ENCODE results near the gene GPC3.

Gene GPC3

GRCh38 chrX:133985164-133985966, at the start of gene GPC3:
Gene GPC3, minus strand, starts transcription at chrX:133985594.
- TF ChIP-seq, protein P1, sequence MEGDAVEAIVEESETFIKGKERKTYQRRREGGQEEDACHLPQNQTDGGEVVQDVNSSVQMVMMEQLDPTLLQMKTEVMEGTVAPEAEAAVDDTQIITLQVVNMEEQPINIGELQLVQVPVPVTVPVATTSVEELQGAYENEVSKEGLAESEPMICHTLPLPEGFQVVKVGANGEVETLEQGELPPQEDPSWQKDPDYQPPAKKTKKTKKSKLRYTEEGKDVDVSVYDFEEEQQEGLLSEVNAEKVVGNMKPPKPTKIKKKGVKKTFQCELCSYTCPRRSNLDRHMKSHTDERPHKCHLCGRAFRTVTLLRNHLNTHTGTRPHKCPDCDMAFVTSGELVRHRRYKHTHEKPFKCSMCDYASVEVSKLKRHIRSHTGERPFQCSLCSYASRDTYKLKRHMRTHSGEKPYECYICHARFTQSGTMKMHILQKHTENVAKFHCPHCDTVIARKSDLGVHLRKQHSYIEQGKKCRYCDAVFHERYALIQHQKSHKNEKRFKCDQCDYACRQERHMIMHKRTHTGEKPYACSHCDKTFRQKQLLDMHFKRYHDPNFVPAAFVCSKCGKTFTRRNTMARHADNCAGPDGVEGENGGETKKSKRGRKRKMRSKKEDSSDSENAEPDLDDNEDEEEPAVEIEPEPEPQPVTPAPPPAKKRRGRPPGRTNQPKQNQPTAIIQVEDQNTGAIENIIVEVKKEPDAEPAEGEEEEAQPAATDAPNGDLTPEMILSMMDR (IDR thresholded peaks at IDR 0.05; ENCODE audit: low read depth, low read length) = no peak
- peak; percentile 10 for DNase-seq (ENCODE audit: low read depth, low spot score)
- no peak within 1 kb of the TSS for H3K4me3 ChIP-seq (ENCODE audit: low read depth, low read length)
- in situ Hi-C loops (cut with HindIII; ENCODE audit: low sequenced_read_pairs) = no loop called here

DNA sequence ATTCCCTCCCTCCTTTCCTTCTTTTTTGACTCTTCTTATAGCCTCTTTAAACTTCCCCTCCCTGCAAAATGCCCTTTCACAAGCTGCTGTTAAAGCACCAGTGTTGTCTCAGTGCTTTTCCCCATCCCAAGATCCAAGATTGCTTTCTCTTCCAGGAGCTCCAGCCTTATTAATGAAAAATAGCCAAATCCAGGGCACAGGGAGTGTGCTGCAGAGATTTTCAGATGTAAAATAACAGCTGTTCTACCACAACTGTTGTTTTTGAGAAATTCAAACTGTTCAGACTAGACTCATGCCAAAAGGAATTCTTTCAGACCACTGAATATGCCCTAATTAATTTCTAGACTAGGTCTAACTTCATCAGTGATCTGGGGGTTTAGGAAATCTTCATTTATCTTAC, 47.0 kb upstream of the GPC3 start:
- DNase-seq (ENCODE audit: low read depth, low spot score) = no peak
- TF ChIP-seq, protein P1 (IDR thresholded peaks at IDR 0.05; ENCODE audit: low read depth, low read length) = no peak
- in situ Hi-C loops (cut with HindIII; ENCODE audit: low sequenced_read_pairs) = no loop called here
- H3K4me3 ChIP-seq (ENCODE audit: low read depth, low read length) = no peak overlapping the region

DNA sequence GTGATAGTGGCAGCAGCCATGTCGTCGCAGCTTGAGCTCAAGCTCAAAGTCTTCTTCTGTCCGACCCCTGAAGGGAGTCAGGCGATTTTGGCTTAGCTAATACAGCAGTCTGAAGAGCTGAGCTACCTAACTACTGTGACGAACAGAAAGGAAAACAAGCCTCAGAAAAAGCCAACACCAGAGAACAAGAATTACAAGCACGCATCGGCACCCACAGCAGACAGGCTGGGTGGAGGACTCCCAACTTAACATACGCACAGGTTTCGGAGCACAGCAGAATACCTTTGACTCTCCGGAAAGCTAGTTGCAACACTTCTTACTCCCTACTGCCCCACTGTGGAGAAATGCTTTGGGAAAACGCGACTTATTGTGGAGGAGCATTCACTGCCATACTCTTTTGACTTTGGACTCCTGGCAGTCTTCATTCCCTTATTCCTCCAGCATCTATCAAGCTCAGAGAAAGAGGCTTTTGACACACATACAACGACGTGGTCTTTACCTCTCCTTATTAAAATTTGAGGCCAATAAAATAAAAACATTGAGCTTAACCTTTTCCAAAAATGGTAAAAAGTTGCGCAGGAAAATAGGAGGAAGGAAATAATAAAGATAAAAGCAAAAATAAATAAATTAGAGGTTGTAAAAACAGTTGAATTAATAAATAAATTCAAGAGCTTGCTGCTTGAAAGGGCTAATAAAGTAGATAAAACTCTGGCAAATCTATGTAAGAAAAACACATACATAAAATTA, 41.3 kb upstream of the GPC3 start:
- TF ChIP-seq, protein P1 (IDR thresholded peaks at IDR 0.05; ENCODE audit: low read depth, low read length) = peak; percentile 45
- in situ Hi-C loops (cut with HindIII; ENCODE audit: low sequenced_read_pairs) = no loop called here
- H3K4me3 ChIP-seq (ENCODE audit: low read depth, low read length) = no peak overlapping the region
- peak; percentile 18 for DNase-seq (ENCODE audit: low read depth, low spot score)

DNA sequence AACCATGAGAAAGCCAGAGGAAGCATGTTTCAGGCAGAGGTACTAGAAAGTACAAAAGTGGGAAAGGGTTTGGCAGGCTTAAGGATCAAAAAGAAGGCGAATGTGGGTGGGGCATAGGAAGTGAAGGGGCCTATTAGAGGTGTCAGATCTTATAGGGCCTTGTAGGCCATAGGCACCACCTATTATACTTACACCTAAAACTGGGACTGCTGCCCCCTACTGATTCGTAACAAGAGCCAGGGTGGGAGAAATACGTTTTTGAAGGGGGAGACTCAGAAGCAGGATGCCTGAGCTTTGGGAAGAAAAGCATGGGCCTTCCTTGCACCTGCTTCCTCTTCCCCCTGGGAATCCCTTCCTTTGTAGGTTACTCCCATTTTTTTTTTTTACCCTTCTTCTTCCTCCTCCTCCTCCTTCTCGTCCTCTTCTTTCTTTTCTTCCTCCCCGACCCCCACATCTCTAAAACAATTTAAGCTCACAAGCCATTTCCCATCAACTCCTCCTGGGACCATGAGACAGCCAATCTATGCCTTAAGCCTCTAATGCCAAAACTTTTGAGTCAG, 40.7 kb upstream of the GPC3 start:
- in situ Hi-C loops (cut with HindIII; ENCODE audit: low sequenced_read_pairs) = no loop called here
- TF ChIP-seq, protein P1 (IDR thresholded peaks at IDR 0.05; ENCODE audit: low read depth, low read length) = no peak
- H3K4me3 ChIP-seq (ENCODE audit: low read depth, low read length) = no peak overlapping the region

DNA sequence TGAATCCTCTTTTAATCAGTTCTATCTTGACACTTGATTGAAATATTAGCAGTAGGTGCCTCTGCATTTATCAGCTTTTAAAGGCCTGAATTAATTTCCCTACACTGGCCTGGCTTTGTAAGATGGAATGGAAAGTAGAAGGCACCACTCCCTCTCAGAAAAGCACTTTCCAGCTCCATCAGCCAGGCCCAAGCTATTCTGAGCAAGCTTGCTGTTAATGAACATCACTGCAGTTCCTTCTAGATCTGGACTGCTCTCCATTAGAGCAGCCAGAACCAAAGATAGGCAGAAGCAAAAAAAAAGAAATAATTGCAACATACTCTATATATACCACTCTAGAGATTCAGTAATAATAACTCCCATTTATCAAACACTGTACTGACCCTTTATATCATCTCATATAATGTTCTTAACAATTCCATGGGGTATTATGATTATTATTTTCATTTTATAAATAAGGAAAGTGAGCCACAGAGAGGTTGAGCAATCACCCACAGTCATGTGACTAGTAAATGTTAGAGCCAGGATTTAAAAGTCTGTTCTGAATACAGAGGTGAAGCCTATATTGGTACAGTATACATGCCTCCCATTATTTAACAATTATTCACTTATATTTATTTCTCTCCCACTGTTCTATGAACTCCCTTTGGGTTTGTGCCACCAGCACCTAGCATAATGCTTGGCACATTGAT, 39.4 kb upstream of the GPC3 start:
- H3K4me3 ChIP-seq (ENCODE audit: low read depth, low read length) = no peak overlapping the region
- TF ChIP-seq, protein P1 (IDR thresholded peaks at IDR 0.05; ENCODE audit: low read depth, low read length) = no peak
- no peak for DNase-seq (ENCODE audit: low read depth, low spot score)
- in situ Hi-C loops (cut with HindIII; ENCODE audit: low sequenced_read_pairs) = no loop called here

More for the DNA sequence above, 40.7 kb upstream of the GPC3 start:
- no peak for DNase-seq (ENCODE audit: low read depth, low spot score)

DNA sequence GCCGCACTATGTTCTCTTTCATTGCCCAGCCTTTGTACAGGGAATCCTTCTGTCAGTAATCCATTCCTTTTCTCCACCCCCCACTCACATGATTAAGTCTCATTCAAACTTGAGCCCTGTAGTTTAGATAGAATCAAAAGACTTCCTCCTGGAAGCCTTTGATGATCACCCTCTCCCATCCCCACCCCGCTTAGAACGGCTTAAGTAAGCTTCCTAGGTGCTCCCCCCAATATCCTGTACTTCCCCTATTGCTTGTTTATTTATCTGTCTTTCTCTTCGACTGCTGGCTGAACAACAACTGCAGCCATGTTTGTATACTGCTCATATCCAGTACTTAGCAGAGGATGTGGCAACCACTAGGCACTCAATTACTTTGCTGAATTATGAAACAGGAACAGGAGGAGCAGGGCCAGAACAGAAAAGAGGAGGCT, 38.5 kb upstream of the GPC3 start:
- in situ Hi-C loops (cut with HindIII; ENCODE audit: low sequenced_read_pairs) = no loop called here
- TF ChIP-seq, protein P1 (IDR thresholded peaks at IDR 0.05; ENCODE audit: low read depth, low read length) = no peak
- no peak for DNase-seq (ENCODE audit: low read depth, low spot score)
- H3K4me3 ChIP-seq (ENCODE audit: low read depth, low read length) = no peak overlapping the region

All from astrocyte of the spinal cord (primary cell).